Left renal cortex interstitium (tissue), 4 donors: ENCODE results near the gene ERN1. TPM values are rescaled to one million over a fixed set of nuclear protein-coding genes. Genes with fewer than 3 reads are reported as not detected.
"Not testable (repeated sequence)": the region's sequence is repeated elsewhere in the genome, so short reads cannot be mapped to it uniquely, and the experiment has no call there.

ENCODE experiments used
- DNase-seq, 4 donors: peaks; one replicate each; pipeline ENCODE4 v3.0.0-alpha.2; 2013; ENCODE audit warnings: low read depth in 4 of 4, low spot score in 2 of 4, missing footprints in 1 of 4
- polyA plus RNA-seq, 4 donors: library from polyadenylated mRNA; unstranded; fragments of 120-200 nt; gene quantifications; one replicate each; pipeline ENCODE4 v1.2.1, GENCODE V29; 2013; ENCODE audit not compliant: insufficient read length in 4 of 4

ERN1 gene
- polyA plus RNA-seq, 4 donors = 7.7 to 11.1 (median 8.9) TPM

DNA sequence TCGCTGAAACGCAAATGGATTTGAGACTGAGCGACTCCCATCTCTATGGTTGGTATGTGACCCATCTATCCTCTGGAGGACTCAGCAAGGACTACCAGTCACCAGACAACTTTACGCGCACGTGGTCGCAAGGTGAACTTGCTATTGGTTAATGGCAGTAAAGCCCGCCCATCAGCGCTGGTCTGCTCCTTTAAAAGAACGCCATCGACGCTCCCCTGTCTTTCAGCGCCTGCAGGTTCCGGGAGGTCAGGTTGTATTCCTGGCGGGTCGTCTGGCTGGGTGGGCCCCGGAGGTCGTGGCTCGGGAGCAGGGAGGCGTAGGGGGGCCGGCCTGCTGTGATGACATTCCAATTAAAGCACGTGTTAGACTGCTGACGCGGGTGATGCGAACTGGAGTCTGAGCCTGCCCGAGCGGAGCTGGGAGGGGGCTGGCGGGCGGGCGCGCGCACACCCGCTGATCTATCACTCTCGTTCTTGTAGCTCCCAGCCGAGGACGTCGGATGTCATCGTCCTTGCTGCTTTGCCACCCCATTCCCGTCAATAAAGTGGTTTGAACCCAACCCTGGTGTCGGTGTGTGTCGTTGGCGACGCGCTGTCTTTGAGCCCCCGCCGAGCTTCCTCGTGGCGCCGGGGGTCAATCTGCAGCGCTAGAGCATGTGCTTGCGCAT, 15.9 kb upstream of the ERN1 start:
- DNase-seq = peak; percentile 95 to 98 (median 96)

DNA sequence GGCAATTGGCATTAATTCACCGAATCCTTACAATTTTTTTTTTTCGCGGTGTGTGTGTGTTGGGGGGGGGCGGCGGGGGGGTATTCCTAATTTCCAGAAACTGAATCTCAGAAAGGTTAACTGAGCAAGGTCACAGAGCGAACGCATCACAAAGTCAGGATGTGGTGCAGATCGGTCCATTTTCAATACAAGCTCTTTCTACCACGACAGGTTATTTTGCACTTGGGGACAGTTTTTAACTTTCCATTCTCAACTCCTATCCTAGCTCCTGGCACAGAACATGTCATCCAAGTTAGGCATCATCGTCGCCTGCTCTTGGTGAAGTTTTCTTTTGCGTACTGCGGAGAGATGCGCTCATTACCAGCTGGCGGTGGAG, 15.4 kb upstream of the ERN1 start:
- no peak for DNase-seq

DNA sequence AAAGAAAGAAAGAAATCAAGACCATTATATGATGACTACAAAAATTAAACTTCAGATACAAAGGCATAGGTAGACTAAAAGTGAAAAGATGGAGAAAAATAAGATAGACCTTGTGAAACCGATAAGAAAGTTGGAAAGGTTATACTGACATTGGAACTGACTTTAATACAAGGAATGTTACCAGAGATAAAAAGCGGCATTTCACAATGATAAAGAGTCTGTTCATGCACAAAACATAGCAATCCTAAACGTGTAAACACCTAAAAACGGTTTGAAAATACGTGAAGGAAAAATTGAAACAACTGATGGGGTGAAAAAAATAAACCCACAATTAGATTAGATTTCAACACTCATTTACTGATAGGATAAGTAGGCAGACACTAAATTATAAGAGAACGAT, 9.6 kb upstream of the ERN1 start:
- DNase-seq = no peak

DNA sequence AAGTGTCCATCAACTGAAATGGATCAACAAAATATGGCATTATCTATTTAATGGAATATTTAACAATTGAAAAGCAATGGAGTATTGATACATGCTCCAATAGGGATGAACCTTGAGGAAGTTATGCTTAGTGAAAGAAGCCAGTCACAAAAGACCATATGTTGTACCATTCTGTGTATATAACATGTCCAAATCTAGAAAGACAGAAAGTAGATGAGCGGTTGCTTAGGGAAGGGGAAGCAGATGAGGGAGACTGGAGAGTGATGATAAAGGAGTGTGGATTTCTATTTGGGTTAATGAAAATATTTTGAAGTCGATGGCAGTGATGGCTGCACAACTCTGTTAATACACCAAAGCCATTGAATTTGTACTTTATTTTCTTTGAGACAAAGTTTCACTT, 8.5 kb upstream of the ERN1 start:
- no peak for DNase-seq

DNA sequence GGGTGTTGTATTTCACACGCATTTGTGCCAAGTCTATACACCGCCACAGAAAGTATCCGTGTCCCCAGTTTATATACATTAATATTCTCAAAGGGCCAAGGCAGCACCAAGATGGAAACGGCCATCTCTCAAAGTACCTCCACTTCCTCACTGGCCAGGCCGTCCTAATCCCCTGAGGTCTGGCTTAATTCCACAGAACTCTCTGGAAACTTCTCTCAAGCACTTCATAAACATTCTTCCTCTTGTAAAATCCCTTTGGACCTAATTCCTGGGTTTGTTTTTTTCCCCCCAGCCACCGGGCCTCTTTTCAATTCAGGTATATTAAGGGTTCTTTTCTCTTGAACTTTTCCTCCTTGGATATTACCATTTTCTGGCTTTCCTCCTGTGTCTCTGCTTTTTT, 5.1 kb upstream of the ERN1 start:
- DNase-seq = no peak

DNA sequence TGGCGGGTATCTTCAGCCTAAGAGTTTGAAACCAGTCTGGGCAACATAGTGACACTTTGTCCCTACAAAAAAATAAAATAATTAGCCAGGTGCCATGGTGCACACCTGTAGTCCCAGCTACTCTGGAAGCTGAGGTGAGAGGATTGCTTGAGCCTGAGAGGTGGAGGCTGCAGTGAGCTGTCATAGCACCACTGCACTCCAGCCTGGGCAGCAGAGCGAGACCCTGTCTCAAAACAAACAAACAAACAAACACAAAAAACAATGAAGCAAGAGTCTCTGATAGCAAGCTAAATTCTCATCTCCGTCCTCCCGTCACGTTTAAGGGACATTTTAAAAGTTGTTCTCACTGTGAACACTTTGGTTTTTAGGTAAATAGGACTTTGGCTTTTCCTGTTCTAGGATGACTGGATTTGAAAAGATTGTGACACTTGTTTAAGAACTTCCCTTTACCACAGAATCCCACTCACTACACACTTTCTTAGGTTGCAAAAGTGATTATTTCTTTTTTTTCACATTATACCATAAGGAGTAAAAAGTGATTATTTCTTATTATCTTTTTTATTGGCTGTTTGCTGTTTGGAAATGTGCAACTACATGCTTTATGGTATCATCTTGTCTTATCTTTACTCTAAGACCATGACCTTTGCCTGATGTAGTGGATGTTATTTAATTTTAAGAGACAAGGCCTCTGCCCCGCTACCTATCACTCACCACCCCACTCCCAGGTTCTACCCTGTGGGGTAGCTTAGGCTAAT, 4.4 kb upstream of the ERN1 start:
- DNase-seq = no peak

DNA sequence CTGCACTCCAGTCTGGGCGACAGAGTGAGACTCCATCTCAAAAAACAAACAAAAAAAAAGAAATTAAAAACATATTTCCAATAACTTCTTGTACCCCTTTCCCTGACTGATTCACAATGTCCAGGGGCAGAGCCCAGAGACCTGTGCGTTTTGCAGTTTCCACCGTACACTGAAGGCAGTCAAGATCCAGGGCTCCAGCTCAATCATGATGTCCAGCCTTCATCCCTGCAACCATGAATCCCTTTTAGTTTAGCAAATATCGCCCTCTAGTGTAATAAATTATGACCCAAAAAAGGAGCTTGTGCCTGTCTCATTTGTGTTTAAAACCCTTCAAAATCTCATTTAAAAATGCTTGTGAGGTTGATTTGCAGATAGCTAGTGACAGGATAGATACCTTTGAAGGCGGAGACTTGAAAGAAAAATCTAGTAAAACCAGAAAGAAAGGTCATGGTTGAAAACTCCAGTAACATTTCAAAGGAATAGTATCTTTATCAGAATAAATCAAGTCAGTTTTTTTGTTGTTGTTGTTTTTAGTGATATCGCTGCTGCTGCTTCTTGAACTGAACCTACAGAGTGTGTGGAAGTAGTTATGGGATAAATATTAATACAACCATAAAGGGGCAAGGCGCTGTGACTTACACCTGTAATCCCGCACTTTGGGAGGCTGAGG, 3.7 kb upstream of the ERN1 start:
- DNase-seq = no peak

DNA sequence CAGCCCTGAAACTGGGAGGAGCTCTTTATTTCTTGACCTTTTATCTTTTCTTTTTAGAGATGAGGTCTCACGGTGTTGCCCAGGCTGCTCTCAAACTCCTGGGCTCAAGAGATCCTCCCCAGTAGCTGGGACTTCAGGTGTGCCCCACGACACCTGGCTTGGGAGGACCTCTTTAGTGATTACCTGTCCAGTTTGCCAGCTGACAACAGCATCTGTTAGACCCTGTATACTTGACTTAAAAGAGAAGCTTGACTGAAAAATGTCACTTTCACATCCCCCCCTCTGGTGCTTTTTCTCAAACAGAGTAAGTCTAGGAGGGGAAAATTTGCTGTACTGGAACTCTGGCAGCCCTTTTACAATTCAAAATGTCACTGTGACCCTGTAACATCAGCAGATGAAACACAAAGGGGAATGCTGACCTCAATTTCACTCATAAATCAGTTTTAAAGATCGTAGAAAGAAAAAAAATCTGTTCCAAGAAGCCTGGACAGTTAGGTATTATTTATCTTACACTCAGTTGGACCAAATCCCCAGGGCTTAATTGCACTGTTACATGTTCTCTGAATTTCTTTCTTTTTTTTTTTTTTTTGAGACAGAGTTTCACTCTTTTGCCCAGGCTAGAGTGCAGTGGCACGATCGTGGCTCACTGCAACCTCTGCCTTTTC, 1.8 kb upstream of the ERN1 start:
- DNase-seq = no peak

DNA sequence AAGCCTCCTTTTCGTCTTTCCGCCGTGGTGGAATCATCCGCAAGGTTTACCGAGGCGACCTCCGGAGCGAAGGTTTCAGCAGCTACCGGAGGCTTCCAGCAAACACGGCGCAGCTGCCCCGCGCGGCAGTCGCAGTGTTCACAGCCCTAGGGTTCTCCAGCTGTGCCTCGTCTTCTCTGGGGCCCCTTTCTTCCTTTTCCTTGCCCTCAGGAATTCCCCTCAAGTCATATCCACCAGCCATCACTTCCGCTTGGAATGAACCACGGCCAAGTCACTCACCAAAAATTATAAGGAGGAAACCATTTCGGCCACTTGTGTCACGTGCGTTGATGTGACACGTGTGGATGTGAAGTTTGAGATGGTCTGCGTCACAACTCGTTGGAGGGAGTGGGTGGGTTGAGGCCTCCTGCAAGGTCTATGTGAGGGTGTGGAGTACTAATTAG, 636 bp upstream of the ERN1 start:
- peak in 3 of 4 donors; percentile 48 to 50 (median 48) for DNase-seq

DNA sequence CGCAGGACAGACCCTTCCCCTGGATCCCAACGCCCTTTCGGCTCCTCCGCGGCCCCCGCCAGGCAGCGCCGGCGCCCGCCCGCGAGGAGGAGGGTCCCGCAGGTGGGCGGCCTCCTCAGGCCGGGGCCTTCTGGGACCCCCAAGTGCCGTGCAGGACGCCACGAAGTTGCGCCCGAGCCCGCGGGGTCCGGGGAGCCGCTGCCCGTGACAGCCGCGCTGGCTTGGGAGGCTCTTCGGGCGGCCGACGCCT, 504 bp downstream of the ERN1 start:
- no peak for DNase-seq

DNA sequence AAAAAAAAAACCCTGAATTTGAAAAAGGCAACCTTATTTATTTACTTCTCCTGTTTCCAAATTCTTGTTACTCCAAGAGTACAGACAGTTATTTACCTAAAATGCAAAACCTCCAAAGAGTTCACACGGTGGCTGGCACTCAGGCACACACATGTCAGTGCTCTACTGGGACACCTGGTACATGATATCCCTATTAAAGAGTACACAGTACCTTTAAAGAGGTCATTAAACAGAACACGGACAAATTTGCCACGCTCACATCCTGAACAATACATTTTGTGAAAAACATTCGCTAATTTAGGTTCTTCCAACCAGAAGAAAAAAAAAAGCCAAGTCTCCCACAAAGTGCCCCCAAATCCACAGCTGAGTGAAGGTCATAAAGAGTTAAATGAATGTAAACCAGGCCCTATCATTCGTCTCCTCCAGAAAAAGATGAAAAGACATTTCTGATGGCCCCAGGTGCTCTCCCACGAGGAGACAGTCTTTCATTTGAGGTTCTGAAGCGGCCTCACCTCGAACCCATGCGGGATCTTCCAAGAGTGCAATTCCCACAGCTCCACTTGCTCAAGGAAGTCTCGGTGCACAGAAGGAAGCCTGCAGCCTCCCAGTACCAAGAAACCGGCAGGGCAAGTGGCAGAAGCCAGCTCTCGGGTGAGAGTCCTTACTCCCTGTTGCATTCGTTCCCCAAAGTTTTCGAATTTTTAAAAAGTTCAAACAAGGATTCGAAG, 993 bp downstream of the ERN1 start:
- peak in 1 of 4 donors; percentile 19 for DNase-seq

DNA sequence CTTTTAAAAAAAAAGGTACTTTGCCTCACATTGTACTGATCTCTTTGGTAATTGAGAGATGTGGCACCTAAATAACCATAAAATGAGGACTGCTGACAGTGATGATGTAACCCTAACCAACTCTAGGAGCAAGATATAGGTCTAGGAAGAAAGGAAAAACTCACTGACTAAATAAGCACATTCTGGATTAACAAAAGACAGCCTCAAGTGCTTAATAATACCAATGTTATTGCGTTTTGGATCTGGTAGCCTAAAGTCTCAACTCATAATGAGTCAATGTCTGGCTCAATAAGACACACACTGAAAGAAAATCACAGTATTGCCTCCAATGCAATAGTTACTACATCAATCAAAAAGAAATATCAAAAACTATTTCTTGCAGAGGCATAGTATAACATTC, 3.0 kb downstream of the ERN1 start:
- no peak for DNase-seq

DNA sequence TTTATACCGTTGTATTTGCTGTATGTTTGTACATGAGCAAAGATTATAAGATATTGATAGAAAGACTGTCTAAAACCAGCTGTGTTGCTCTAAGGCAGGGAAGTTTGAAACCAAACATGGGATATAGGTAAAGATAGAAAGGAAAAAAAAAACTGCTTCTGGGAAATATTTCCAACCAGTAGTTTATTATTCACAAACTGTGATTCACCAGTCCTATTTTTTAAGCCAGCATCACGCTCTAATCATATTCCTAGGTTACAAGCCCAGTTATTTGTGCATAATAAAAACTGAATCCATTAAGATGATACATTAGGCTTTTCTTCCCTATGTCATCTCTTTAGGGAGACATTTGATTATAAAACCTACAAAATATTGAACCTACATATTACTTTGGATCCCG, 4.0 kb downstream of the ERN1 start:
- no peak for DNase-seq

DNA sequence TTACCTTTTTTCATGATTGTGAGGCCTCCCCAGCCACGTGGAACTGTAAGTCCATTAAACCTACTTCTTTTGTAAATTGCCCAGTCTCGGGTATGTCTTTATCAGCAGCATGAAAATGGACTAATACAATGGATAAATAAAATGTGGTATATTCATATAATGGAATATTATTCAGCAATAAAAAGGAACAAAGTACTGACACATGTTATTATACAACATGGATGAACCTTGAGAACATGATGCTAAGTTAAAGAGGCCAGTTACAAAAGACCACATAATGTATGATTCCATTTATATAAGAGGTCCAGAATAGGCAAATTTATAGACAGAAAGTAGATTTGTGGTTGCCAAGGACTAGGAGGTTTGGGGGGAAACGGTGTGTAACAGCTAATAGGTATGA, 5.3 kb downstream of the ERN1 start:
- no peak for DNase-seq

DNA sequence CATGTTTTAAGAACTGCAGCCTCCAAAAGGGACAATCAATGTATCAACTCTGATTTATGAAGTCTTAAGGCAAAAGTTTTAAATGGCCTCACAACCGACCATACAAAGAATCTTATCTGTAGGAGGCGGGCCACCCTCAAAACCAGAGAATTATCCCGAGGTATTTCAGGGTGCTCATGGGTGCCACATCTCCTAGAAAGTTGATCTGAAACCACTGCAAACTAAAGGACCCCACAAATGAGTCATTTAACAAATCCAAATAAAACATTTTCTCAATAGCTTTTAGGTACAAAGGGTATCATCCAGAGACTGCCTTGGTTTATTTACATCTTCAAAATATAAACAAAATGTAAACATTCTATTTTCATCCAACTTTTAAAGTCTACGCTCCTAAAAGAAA, 6.8 kb downstream of the ERN1 start:
- no peak for DNase-seq

DNA sequence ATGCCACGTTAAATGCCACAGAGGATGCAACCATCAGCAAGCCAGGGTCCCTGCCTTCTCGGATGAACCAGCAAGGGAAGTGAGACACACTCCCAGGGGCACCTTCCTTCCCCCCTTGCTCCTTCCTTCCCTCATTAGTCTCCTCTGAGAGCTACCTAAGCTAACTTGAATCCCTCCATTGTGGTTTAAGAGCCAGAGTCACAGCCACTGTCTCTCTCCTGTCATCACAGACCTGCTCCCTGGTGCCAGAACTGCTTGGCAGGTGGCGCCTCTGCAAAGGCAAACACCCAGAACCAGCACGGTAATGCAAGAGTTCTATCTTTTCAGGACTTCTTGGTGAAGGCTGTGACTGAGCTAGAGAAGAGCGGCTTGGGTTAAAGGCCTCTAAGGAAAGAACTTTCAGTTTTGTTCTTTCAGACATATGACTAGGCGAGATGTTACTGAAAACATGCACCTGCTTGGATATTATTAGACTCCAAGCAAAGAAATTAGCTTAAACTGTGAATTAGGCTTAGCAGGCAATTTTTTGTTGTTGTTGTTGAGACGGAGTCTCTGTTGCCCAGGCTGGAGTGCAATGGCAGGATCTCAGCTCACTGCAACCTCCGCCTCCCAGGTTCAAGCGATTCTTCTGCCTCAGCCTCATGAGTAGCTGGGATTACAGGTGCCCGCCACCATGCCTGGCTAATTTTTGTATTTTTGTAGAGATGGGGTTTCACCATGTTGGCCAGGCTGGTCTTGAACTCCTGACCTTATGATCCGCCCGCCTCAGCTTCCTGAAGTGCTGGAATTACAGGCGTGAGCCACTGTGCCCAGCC, 8.8 kb downstream of the ERN1 start:
- not testable (repeated sequence) for DNase-seq

DNA sequence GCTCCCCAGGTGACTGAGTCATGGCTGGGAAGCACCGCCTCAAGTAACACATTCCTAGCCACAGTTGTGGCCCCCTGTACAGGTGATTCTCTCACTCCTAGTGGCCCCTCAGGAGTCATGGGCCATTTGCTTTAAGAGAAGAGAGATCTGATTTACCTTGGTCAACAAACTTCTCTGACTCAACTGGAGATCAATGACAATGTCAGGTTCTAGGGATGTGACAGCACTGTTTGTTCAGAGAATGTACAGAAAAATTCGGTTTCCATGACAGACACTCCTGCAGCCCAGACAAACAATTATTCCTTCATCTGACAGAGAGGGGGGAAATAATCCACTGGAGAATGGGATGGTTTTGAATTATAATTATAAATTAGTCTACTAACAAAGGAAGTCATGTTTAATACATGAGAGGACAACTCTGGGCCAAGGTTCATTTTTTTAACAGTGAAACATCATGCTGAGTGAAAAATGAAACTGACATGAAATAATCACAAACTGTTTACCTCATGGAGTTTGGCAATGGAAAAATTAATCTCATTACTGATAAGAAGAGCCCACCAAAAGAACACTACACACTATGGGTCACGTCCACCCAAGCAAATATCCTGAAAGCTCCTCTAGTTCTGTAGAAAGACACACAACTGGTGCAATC, 9.7 kb downstream of the ERN1 start:
- no peak for DNase-seq

DNA sequence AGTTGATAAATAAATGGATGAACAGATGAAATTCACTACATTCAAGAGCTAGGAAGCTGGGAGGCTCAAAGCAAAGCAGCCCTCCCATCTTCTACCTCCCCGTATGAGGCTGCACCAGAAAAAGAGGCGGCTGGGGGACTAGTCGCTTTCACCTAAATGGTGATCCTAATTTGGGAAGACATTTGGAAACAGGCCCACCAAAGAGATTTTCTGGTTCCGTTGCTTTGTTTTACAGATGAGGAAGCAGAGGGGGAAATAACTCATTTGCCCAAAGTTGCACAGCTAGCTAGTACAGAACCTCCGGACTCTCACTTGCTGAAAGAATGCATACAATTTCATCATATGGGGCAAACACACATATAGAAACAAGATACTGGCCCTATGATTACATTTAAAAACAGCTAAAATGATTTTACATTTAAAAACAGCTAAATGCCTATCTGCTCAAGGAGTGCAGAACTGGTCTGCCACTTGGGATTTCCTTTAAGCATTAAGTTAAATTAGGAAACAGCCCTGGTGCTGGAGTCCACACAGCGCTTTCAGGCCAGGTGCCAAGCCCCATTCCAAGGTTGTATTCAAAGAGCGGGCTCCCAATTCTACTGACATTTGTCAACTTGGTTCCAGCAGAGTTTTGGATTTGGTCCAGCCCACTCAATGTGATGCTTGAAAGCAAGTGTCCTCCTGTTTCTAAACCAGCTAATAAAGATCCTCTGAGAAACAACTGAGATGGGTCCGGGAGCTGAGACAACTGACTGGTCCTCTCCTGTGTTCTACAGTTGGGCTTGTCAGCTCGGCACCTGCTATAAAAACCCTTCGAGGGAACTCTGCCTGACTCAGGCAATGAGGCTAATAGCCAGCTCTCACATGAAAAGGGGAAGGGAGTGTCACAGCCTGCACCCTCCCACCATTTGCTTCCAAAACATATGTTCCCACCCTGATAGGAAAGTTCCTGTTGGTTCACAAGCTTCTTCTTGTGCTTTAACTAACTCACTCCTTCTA, 11.7 kb downstream of the ERN1 start:
- no peak for DNase-seq
